Osteocyte (in vitro differentiated cells): ENCODE results near the gene HSPB1. TPM values are rescaled to one million over a fixed set of nuclear protein-coding genes. Genes with fewer than 3 reads are reported as not detected.

Experiments
- DNase-seq: peaks from one replicate; pipeline ENCODE4 v3.0.0; 2021; ENCODE audit warnings: mixed read lengths; ENCODE audit not compliant: unreplicated experiment; ENCODE audit errors: extremely low spot score
- H3K27ac Mint-ChIP-seq: one replicate; pipeline ENCODE4 v1.8.0; 2021; ENCODE audit warnings: mild to moderate bottlenecking, mixed read lengths; ENCODE audit not compliant: unreplicated experiment
- H3K27me3 Mint-ChIP-seq: one replicate; pipeline ENCODE4 v1.8.0; 2021; ENCODE audit warnings: mixed read lengths; ENCODE audit not compliant: unreplicated experiment
- H3K36me3 Mint-ChIP-seq: one replicate; pipeline ENCODE4 v1.8.0; 2021; ENCODE audit warnings: mixed read lengths; ENCODE audit not compliant: unreplicated experiment
- H3K4me1 Mint-ChIP-seq: one replicate; pipeline ENCODE4 v1.8.0; 2021; ENCODE audit warnings: mixed read lengths; ENCODE audit not compliant: unreplicated experiment
- H3K4me3 Mint-ChIP-seq: one replicate; pipeline ENCODE4 v1.8.0; 2021; ENCODE audit warnings: mild to moderate bottlenecking, moderate library complexity, mixed read lengths; ENCODE audit not compliant: unreplicated experiment
- H3K9me3 Mint-ChIP-seq: one replicate; pipeline ENCODE4 v1.8.0; 2021; ENCODE audit warnings: mixed read lengths; ENCODE audit not compliant: unreplicated experiment
- CTCF ChIP-seq: fragments of 200-600 bp; sonication (generic); IDR thresholded peaks from 2 replicates; pipeline ENCODE4 v1.5.0; 2021; ENCODE audit warnings: antibody characterized with exemption, mild to moderate bottlenecking, moderate library complexity
- total RNA-seq: library from RNA; stranded (reverse); gene quantifications from 2 replicates; pipeline ENCODE4 v1.2.1, GENCODE V29; 2021

Gene HSPB1
- total RNA-seq, 1 donor from 2014 or later, result 251 TPM

- no peaks in the 10 kb centered on the region for H3K36me3 Mint-ChIP-seq
- no peaks in the 10 kb centered on the region for H3K9me3 Mint-ChIP-seq
- TF ChIP-seq CTCF, result no peak
- no peak overlapping the region for H3K4me3 Mint-ChIP-seq
- H3K27ac Mint-ChIP-seq, result peak overlapping the region; percentile 76
- H3K27me3 Mint-ChIP-seq, result no peaks in the 10 kb centered on the region
- H3K4me1 Mint-ChIP-seq, result peaks cover 44% of the 10 kb centered on the region
- peak; percentile 92 for DNase-seq
Observed at GRCh38 chr7:76294344-76295024, 8.0 kb upstream of the HSPB1 start.

- peaks cover 27% of the 10 kb centered on the region for H3K4me1 Mint-ChIP-seq
Observed at GRCh38 chr7:76296743-76297740, 5.4 kb upstream of the HSPB1 start.

GRCh38 chr7:76300166-76300731, 2.2 kb upstream of the HSPB1 start:
- Mint-ChIP-seq H3K36me3 (no peaks in the 10 kb centered on the region), H3K9me3 (no peaks in the 10 kb centered on the region), H3K4me3 (no peak overlapping the region), H3K4me1 (peaks cover 25% of the 10 kb centered on the region), H3K27ac (no peak overlapping the region), H3K27me3 (no peaks in the 10 kb centered on the region)
- no peak for TF ChIP-seq CTCF
- DNase-seq, result no peak

More at GRCh38 chr7:76296743-76297740, 5.4 kb upstream of the HSPB1 start:
- Mint-ChIP-seq H3K36me3 (no peaks in the 10 kb centered on the region), H3K27me3 (no peaks in the 10 kb centered on the region), H3K27ac (no peak overlapping the region), H3K9me3 (no peaks in the 10 kb centered on the region), H3K4me3 (no peak overlapping the region)
- no peak for TF ChIP-seq CTCF
- DNase-seq, result no peak

- no peak for TF ChIP-seq CTCF
- H3K4me1 Mint-ChIP-seq, result peaks cover 28% of the 10 kb centered on the region
- no peak overlapping the region for H3K4me3 Mint-ChIP-seq
- H3K36me3 Mint-ChIP-seq, result no peaks in the 10 kb centered on the region
- no peak overlapping the region for H3K27ac Mint-ChIP-seq
- no peak for DNase-seq
- H3K27me3 Mint-ChIP-seq, result no peaks in the 10 kb centered on the region
- H3K9me3 Mint-ChIP-seq, result no peaks in the 10 kb centered on the region
Observed at GRCh38 chr7:76301000-76301399, 1.5 kb upstream of the HSPB1 start.
